Keratinocyte (primary cell): ENCODE results near the gene ASTN2. TPM values are rescaled to one million over a fixed set of nuclear protein-coding genes. Genes with fewer than 3 reads are reported as not detected.
A peak's percentile ranks its signal among the peaks of the same experiment; 100 is the strongest.

ENCODE experiments used
- DNase-seq: peaks from one replicate; pipeline ENCODE4 v3.0.0-alpha.2; 2011; ENCODE audit warnings: low read depth, missing footprints, low spot score
- FAIRE-seq: peaks from 2 replicates; lab custom pipeline; 2011; peaks lifted over from hg19 to GRCh38; lab: Jason Lieb, UNC
- H2AFZ ChIP-seq: 2 replicates; pipeline ENCODE4 v1.6.0; 2012; ENCODE audit warnings: low read length, control low read depth, inconsistent platforms; ENCODE audit not compliant: control insufficient read depth
- H3K27ac ChIP-seq: 2 replicates; pipeline ENCODE4 v1.5.1; 2011; ENCODE audit warnings: low read length; ENCODE audit not compliant: control insufficient read depth, insufficient read depth
- H3K27me3 ChIP-seq: 3 replicates; pipeline ENCODE4 v1.6.0; 2011; ENCODE audit warnings: low read length; ENCODE audit not compliant: control insufficient read depth, insufficient read depth; ENCODE audit errors: extremely low read depth
- H3K36me3 ChIP-seq, 2 experiments: 2 replicates in 1 of 2; 3 replicates in 1 of 2; pipeline ENCODE4 v1.5.1; 2011; ENCODE audit warnings: low read length in 2 of 2, mild to moderate bottlenecking in 1 of 2; ENCODE audit not compliant: control insufficient read depth in 2 of 2, insufficient read depth in 2 of 2; ENCODE audit errors: extremely low read depth in 1 of 2
- H3K4me1 ChIP-seq: 3 replicates; pipeline ENCODE4 v1.5.1; 2011; ENCODE audit warnings: low read length; ENCODE audit not compliant: control insufficient read depth, insufficient read depth; ENCODE audit errors: extremely low read depth
- H3K4me2 ChIP-seq: 3 replicates; pipeline ENCODE4 v1.6.0; 2011; ENCODE audit warnings: low read depth, low read length; ENCODE audit not compliant: control insufficient read depth, insufficient read depth; ENCODE audit errors: extremely low read depth
- H3K4me3 ChIP-seq, 3 experiments: fragments of 200-600 bp in 1 of 3; sonication (generic) in 1 of 3; 2 replicates in 2 of 3; 3 replicates in 1 of 3; pipeline ENCODE4 v1.5.1; 2011 to 2016; ENCODE audit warnings: low read length in 3 of 3, mild to moderate bottlenecking in 3 of 3, control low read depth in 2 of 3, inconsistent platforms in 1 of 3, low read depth in 1 of 3, mixed read lengths in 1 of 3, mixed run types in 1 of 3, moderate library complexity in 1 of 3; ENCODE audit not compliant: control insufficient read depth in 2 of 3, insufficient read depth in 2 of 3; ENCODE audit errors: extremely low read depth in 1 of 3
- H3K79me2 ChIP-seq: 2 replicates; pipeline ENCODE4 v1.6.0; 2012; ENCODE audit warnings: low read length; ENCODE audit not compliant: control insufficient read depth, insufficient read depth
- H3K9ac ChIP-seq: 3 replicates; pipeline ENCODE4 v1.6.0; 2011; ENCODE audit warnings: low read length; ENCODE audit not compliant: control insufficient read depth, insufficient read depth; ENCODE audit errors: extremely low read depth
- H3K9me1 ChIP-seq: 3 replicates; pipeline ENCODE4 v1.6.0; 2011; ENCODE audit warnings: low read length; ENCODE audit not compliant: control insufficient read depth, insufficient read depth; ENCODE audit errors: extremely low read depth
- H3K9me3 ChIP-seq: 2 replicates; pipeline ENCODE4 v1.5.1; 2012; ENCODE audit warnings: low read depth, low read length; ENCODE audit not compliant: control insufficient read depth
- H4K20me1 ChIP-seq: 3 replicates; pipeline ENCODE4 v1.6.0; 2011; ENCODE audit warnings: low read length; ENCODE audit not compliant: control insufficient read depth, insufficient read depth; ENCODE audit errors: extremely low read depth
- EZH2 ChIP-seq: IDR thresholded peaks from one replicate; pipeline ENCODE4 v1.6.1; 2012; ENCODE audit warnings: inconsistent platforms, mild to moderate bottlenecking, low read length, moderate library complexity
- dilution Hi-C: fragments of 300-500 bp; cut with MboI; formaldehyde crosslinking; loops from one replicate; pipeline ENCODE4 v1.7.0; 2020; ENCODE audit warnings: low sequenced_read_pairs; ENCODE audit not compliant: extremely low pct_ligation_motif_present
- polyA plus RNA-seq, 5 experiments: library from polyadenylated mRNA; depleted of rRNA in 3 of 5; stranded (reverse) in 3 of 5; stranded (forward) in 1 of 5; unstranded in 1 of 5; fragments of >200 nt; gene quantifications; 1 replicate in 1 of 5; 2 replicates in 3 of 5; 3 replicates in 1 of 5; pipeline versions ENCODE4 v1.2.1 to v1.2.3, GENCODE V29; 2011 to 2012; ENCODE audit warnings: missing spikeins in 2 of 5, low read depth in 1 of 5, low replicate concordance in 1 of 5
- TF ChIP-seq, protein P1 (sequence below), 3 experiments: IDR thresholded peaks in 1 of 3; conservative IDR thresholded peaks in 1 of 3; optimal IDR thresholded peaks in 1 of 3; 2 replicates in 2 of 3; 3 replicates in 1 of 3; pipeline versions ENCODE3 to v1.5.1; 2011; ENCODE audit warnings: low read length in 3 of 3, mild to moderate bottlenecking in 3 of 3, moderate library complexity in 2 of 3, control low read depth in 1 of 3, inconsistent platforms in 1 of 3; ENCODE audit not compliant: insufficient read depth in 2 of 3; ENCODE audit errors: extremely low read depth in 1 of 3

ASTN2 gene
- polyA plus RNA-seq, 1 donor (not counting 4 experiments of a cell fraction or from before 2014, with no cell fraction given), result 0.31 TPM

GRCh38 chr9:116499986-116500871 lies 914.6 kb downstream of the ASTN2 start:
- H3K9me3 ChIP-seq, result no peaks in the 10 kb centered on the region
- dilution Hi-C loops, result no loop called here
- no peaks in the 10 kb centered on the region for H3K79me2 ChIP-seq
- no peak overlapping the region for H3K27ac ChIP-seq
- no peaks in the 10 kb centered on the region for H3K36me3 ChIP-seq
- FAIRE-seq (no peak), DNase-seq (no peak)
- H4K20me1 ChIP-seq, result no peaks in the 10 kb centered on the region
- peaks cover 21% of the 10 kb centered on the region for H3K4me1 ChIP-seq
- no peak overlapping the region for H3K9ac ChIP-seq
- H3K9me1 ChIP-seq, result no peaks in the 10 kb centered on the region
- no peaks in the 10 kb centered on the region for H3K27me3 ChIP-seq
- H2AFZ ChIP-seq, result no peak overlapping the region
- H3K4me2 ChIP-seq, result peak overlapping the region; percentile 34
- TF ChIP-seq, protein P1, sequence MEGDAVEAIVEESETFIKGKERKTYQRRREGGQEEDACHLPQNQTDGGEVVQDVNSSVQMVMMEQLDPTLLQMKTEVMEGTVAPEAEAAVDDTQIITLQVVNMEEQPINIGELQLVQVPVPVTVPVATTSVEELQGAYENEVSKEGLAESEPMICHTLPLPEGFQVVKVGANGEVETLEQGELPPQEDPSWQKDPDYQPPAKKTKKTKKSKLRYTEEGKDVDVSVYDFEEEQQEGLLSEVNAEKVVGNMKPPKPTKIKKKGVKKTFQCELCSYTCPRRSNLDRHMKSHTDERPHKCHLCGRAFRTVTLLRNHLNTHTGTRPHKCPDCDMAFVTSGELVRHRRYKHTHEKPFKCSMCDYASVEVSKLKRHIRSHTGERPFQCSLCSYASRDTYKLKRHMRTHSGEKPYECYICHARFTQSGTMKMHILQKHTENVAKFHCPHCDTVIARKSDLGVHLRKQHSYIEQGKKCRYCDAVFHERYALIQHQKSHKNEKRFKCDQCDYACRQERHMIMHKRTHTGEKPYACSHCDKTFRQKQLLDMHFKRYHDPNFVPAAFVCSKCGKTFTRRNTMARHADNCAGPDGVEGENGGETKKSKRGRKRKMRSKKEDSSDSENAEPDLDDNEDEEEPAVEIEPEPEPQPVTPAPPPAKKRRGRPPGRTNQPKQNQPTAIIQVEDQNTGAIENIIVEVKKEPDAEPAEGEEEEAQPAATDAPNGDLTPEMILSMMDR (optimal IDR thresholded peaks at IDR 0.05 in 1 of 3, IDR thresholded peaks at IDR 0.05 in 1 of 3, conservative IDR thresholded peaks at IDR 0.05 in 1 of 3; ENCODE audit: extremely low read depth in 1 of 3, insufficient read depth in 2 of 3, low read length in 3 of 3), result no peak
- no peak for TF ChIP-seq EZH2
- H3K4me3 ChIP-seq, result no peak overlapping the region

- no peak overlapping the region for H3K4me2 ChIP-seq
- TF ChIP-seq, protein P1 (optimal IDR thresholded peaks at IDR 0.05 in 1 of 3, IDR thresholded peaks at IDR 0.05 in 1 of 3, conservative IDR thresholded peaks at IDR 0.05 in 1 of 3; ENCODE audit: extremely low read depth in 1 of 3, insufficient read depth in 2 of 3, low read length in 3 of 3), result no peak
- TF ChIP-seq EZH2, result no peak
- no peaks in the 10 kb centered on the region for H3K79me2 ChIP-seq
- no peaks in the 10 kb centered on the region for H3K36me3 ChIP-seq
- H3K27me3 ChIP-seq, result no peaks in the 10 kb centered on the region
- peaks cover 21% of the 10 kb centered on the region for H3K4me1 ChIP-seq
- H3K9me3 ChIP-seq, result no peaks in the 10 kb centered on the region
- FAIRE-seq (peak; percentile 53), DNase-seq (no peak)
- no peaks in the 10 kb centered on the region for H3K9me1 ChIP-seq
- no peak overlapping the region for H2AFZ ChIP-seq
- no peaks in the 10 kb centered on the region for H4K20me1 ChIP-seq
- no peak overlapping the region for H3K9ac ChIP-seq
- no peak overlapping the region for H3K4me3 ChIP-seq
- H3K27ac ChIP-seq, result no peak overlapping the region
- dilution Hi-C loops, result no loop called here
Observed at GRCh38 chr9:116499434-116499833, 915.4 kb downstream of the ASTN2 start.
